Vagina (tissue), 2 donors: ENCODE measurements around the gene LIF. TPM values are rescaled to one million over a fixed set of nuclear protein-coding genes. Genes with fewer than 3 reads are reported as not detected.

Experiments
- DNase-seq, 2 donors: peaks; one replicate each; pipeline ENCODE4 v3.0.0-alpha.2; 2017; ENCODE audit errors: extremely low spot score in 2 of 2
- H3K27ac ChIP-seq: fragments of 200-600 bp; sonication (generic); one replicate; pipeline ENCODE4 v1.5.1; 2019
- H3K27me3 ChIP-seq: fragments of 200-600 bp; sonication (generic); one replicate; pipeline ENCODE4 v1.5.1; 2019
- H3K36me3 ChIP-seq, 2 donors: fragments of 200-600 bp; sonication (generic); one replicate each; pipeline ENCODE4 v1.5.1; 2017 to 2019
- H3K4me1 ChIP-seq: fragments of 200-600 bp; sonication (generic); one replicate; pipeline ENCODE4 v1.5.1; 2019
- H3K4me3 ChIP-seq, 2 donors: fragments of 200-600 bp; sonication (generic); 1 replicate in 1 of 2; 2 replicates in 1 of 2; pipeline ENCODE4 v1.5.1; 2016 to 2019
- H3K9me3 ChIP-seq: fragments of 200-600 bp; sonication (generic); one replicate; pipeline ENCODE4 v1.5.1; 2019
- CTCF ChIP-seq, 3 experiments: fragments of 450-650 bp in 2 of 3; fragments of 200-600 bp in 1 of 3; sonication (generic) in 1 of 3; IDR thresholded peaks; one replicate each; pipeline ENCODE4 v1.5.1; 2017 to 2019; ENCODE audit warnings: antibody characterized with exemption in 3 of 3, mild to moderate bottlenecking in 2 of 3, moderate library complexity in 2 of 3
- POLR2A ChIP-seq, 2 donors: fragments of 450-650 bp; IDR thresholded peaks; one replicate each; pipeline ENCODE4 v1.6.1; 2017; ENCODE audit warnings: antibody characterized with exemption in 2 of 2, mild to moderate bottlenecking in 2 of 2, moderate library complexity in 2 of 2
- POLR2AphosphoS5 ChIP-seq, 2 donors: sonication (generic); formaldehyde crosslinking; IDR thresholded peaks; one replicate each; pipeline ENCODE4 v1.9.0; 2017; ENCODE audit warnings: antibody characterized with exemption in 2 of 2, mild to moderate bottlenecking in 2 of 2, low read depth in 1 of 2; ENCODE audit not compliant: insufficient read depth in 1 of 2
- intact Hi-C: fragments of 100-400 bp; cut with DNase I; formaldehyde crosslinking; loops from one replicate; pipeline ENCODE4 v1.15.1; 2023
- total RNA-seq: library from RNA; depleted of rRNA; stranded (reverse); fragments of >200 nt; gene quantifications from one replicate; pipeline ENCODE4 v1.2.3, GENCODE V29; 2016

The LIF gene
- total RNA-seq, 1 donor from 2014 or later: 0.49 TPM

- Histone ChIP-seq H3K4me3 (no peak overlapping the region), H3K9me3 (no peaks in the 10 kb centered on the region), H3K36me3 (no peaks in the 10 kb centered on the region), H3K27me3 (no peaks in the 10 kb centered on the region), H3K27ac (no peak overlapping the region), H3K4me1 (peaks cover 40% of the 10 kb centered on the region)
- DNase-seq: no peak
- intact Hi-C loops: no loop called here
- TF ChIP-seq CTCF (IDR thresholded peaks at IDR 0.05) (no peak), POLR2A (IDR thresholded peaks at IDR 0.05) (no peak), POLR2AphosphoS5 (IDR thresholded peaks at IDR 0.05; ENCODE audit: insufficient read depth in 1 of 2, low read depth in 1 of 2) (no peak)
These were observed 6.8 kb downstream of the LIF start for GRCh38 chr22:30239488-30240405.

- intact Hi-C loops: no loop called here
- DNase-seq: no peak
- peak overlapping the region; percentile 10 for H3K27ac ChIP-seq
- no peaks in the 10 kb centered on the region for H3K36me3 ChIP-seq
- H3K9me3 ChIP-seq: no peaks in the 10 kb centered on the region
- H3K27me3 ChIP-seq: no peaks in the 10 kb centered on the region
- peak in 1 of 2 donors; percentile 13 for TF ChIP-seq POLR2AphosphoS5 (IDR thresholded peaks at IDR 0.05; ENCODE audit: insufficient read depth in 1 of 2, low read depth in 1 of 2)
- TF ChIP-seq POLR2A (IDR thresholded peaks at IDR 0.05): no peak
- no peak overlapping the region for H3K4me3 ChIP-seq
- peaks cover 43% of the 10 kb centered on the region for H3K4me1 ChIP-seq
These were observed 7.7 kb downstream of the LIF start for GRCh38 chr22:30238661-30239487.

- no peaks in the 10 kb centered on the region for H3K27me3 ChIP-seq
- TF ChIP-seq POLR2AphosphoS5 (IDR thresholded peaks at IDR 0.05; ENCODE audit: insufficient read depth in 1 of 2, low read depth in 1 of 2): no peak
- TF ChIP-seq POLR2A (IDR thresholded peaks at IDR 0.05): no peak
- TF ChIP-seq CTCF (IDR thresholded peaks at IDR 0.05): no peak
- intact Hi-C loops: no loop called here
- H3K36me3 ChIP-seq: no peaks in the 10 kb centered on the region
- H3K9me3 ChIP-seq: no peaks in the 10 kb centered on the region
- no peak for DNase-seq
- no peak overlapping the region for H3K4me3 ChIP-seq
- peak overlapping the region; percentile 10 for H3K27ac ChIP-seq
- peaks cover 43% of the 10 kb centered on the region for H3K4me1 ChIP-seq
These were observed 8.4 kb downstream of the LIF start for GRCh38 chr22:30238136-30238535.

- DNase-seq: no peak
- Histone ChIP-seq H3K27ac (no peak overlapping the region), H3K4me1 (peaks cover 41% of the 10 kb centered on the region), H3K36me3 (no peaks in the 10 kb centered on the region), H3K9me3 (no peaks in the 10 kb centered on the region), H3K4me3 (no peak overlapping the region), H3K27me3 (no peaks in the 10 kb centered on the region)
- intact Hi-C loops: no loop called here
- no peak for TF ChIP-seq CTCF (IDR thresholded peaks at IDR 0.05)
- no peak for TF ChIP-seq POLR2AphosphoS5 (IDR thresholded peaks at IDR 0.05; ENCODE audit: insufficient read depth in 1 of 2, low read depth in 1 of 2)
- no peak for TF ChIP-seq POLR2A (IDR thresholded peaks at IDR 0.05)
These were observed 9.7 kb downstream of the LIF start for GRCh38 chr22:30236875-30237274.

GRCh38 chr22:30235687-30236170 lies 10.8 kb downstream of the LIF start:
- DNase-seq: no peak
- Histone ChIP-seq H3K27me3 (no peaks in the 10 kb centered on the region), H3K4me3 (no peak overlapping the region), H3K36me3 (no peaks in the 10 kb centered on the region), H3K9me3 (no peaks in the 10 kb centered on the region), H3K4me1 (peaks cover 30% of the 10 kb centered on the region), H3K27ac (no peak overlapping the region)
- TF ChIP-seq CTCF (IDR thresholded peaks at IDR 0.05): no peak
- intact Hi-C loops: no loop called here
